ENCODE measurements around the gene KLHL2.
"Not testable (repeated sequence)": the region's sequence is repeated elsewhere in the genome, so short reads cannot be mapped to it uniquely, and the experiment has no call there.

The KLHL2 gene, protein sequence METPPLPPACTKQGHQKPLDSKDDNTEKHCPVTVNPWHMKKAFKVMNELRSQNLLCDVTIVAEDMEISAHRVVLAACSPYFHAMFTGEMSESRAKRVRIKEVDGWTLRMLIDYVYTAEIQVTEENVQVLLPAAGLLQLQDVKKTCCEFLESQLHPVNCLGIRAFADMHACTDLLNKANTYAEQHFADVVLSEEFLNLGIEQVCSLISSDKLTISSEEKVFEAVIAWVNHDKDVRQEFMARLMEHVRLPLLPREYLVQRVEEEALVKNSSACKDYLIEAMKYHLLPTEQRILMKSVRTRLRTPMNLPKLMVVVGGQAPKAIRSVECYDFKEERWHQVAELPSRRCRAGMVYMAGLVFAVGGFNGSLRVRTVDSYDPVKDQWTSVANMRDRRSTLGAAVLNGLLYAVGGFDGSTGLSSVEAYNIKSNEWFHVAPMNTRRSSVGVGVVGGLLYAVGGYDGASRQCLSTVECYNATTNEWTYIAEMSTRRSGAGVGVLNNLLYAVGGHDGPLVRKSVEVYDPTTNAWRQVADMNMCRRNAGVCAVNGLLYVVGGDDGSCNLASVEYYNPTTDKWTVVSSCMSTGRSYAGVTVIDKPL

DNA sequence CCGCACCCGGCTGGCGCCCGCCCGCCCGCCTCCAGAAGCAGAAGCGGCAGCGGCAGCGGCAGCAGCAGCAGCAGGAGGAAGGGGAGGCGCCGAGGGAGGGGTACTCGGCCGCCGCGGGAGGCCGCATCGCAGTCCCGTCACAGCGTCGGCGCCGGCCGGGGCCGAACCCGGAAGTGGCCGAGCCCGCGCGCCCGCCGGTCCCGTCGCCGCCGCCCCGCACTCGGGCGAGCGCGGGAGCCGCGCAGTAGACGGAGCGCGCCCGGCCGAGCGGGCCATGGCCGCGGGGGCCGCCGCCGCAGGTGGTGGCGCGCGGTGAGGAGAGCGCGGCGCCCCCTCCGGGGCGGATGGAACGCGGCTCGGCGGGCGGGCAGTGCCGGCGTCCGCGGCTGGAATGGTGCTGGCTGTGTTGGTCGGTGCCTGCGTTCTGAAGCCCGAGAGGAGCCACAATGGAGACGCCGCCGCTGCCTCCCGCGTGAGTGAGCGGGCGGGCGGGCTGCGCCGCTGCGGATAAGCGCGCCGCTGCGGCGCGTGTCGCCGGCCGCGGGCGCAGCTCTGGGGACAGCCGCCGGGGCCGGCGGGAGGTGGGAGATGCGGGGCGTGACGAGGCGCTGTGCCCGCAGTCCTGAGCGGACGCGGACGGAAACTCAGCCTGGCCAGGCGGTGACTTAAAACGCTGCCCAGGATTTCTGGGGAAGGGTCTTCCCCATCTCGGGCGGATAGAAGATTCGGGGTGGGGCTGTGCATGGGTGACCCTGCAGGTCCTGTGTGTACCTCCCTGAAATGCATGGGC is at the start of gene KLHL2:
Gene KLHL2 (plus strand): TSS at position 131 of the 790 bp plus-strand sequence. CDS start 316 bp downstream, at position 447.
- Histone ChIP-seq H3K27me3 (ENCODE audit: control insufficient read depth, insufficient read depth, low read length) (peaks cover 25% of the 10 kb centered on the region), H3K36me3 (ENCODE audit: control insufficient read depth, insufficient read depth, low read length) (no peaks in the 10 kb centered on the region), H3K4me1 (ENCODE audit: control insufficient read depth, insufficient read depth, low read length) (peaks cover 34% of the 10 kb centered on the region), H3K9ac (ENCODE audit: low read length) (peak within 1 kb of the TSS; percentile 77), H3K4me3 (ENCODE audit: low read depth, low read length) (peak within 1 kb of the TSS; percentile 79), H3K9me3 (ENCODE audit: control insufficient read depth, insufficient read depth, low read depth, low read length) (no peaks in the 10 kb centered on the region), H3K27ac (ENCODE audit: low read depth, low read length) (no peak within 1 kb of the TSS)

DNA sequence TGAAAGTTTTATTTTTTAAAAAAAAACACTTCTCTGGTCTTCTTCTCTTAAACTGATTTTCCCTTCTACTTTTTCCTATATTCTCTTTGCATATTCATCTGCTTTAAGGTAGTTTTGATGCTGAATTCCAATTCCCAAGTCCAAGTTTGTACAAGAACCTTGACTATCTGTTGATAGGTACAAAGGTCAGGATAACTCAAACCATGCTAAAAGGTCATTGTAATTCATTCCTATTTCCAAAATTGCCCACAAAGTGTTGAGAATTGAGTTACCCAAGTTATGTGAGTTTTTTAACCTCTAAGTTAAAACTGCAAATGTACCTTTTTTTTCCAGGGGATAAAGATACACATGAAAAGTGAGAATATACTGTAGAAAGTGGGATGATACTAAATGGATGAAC is 48.6 kb upstream of the KLHL2 start:
- H3K27me3 ChIP-seq (ENCODE audit: control insufficient read depth, insufficient read depth, low read length), result no peaks in the 10 kb centered on the region
- peaks cover 4% of the 10 kb centered on the region; the same call in 1 of the 2 replicates for H3K9me3 ChIP-seq (ENCODE audit: control insufficient read depth, insufficient read depth, low read depth, low read length)
- no peak overlapping the region for H3K9ac ChIP-seq (ENCODE audit: low read length)
- no peaks in the 10 kb centered on the region for H3K36me3 ChIP-seq (ENCODE audit: control insufficient read depth, insufficient read depth, low read length)
- no peak overlapping the region for H3K27ac ChIP-seq (ENCODE audit: low read depth, low read length)
- H3K4me3 ChIP-seq (ENCODE audit: low read depth, low read length), result no peak overlapping the region
- no peaks in the 10 kb centered on the region for H3K4me1 ChIP-seq (ENCODE audit: control insufficient read depth, insufficient read depth, low read length)

DNA sequence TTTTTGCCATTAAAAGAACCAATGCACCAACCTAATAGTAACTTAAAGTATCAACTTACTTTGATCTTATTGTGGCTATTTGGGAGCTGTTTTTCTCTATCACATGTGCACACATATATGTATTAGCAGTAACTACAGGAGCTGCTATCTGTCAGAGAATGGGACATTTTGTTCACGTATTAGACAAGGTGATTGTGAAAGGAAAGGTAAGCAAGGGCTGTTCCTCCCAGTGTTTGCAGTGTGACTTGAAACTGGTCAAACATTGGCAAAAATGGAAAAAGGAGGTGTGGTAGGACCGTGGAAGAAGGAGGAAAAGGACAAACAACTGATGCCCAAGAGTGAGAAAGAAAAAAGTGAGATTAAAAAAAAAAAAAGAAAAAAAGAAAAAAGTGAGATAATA is 43.1 kb upstream of the KLHL2 start:
- Histone ChIP-seq H3K4me3 (ENCODE audit: low read depth, low read length) (no peak overlapping the region), H3K27ac (ENCODE audit: low read depth, low read length) (no peak overlapping the region), H3K36me3 (ENCODE audit: control insufficient read depth, insufficient read depth, low read length) (no peaks in the 10 kb centered on the region), H3K9me3 (ENCODE audit: control insufficient read depth, insufficient read depth, low read depth, low read length) (no peaks in the 10 kb centered on the region), H3K4me1 (ENCODE audit: control insufficient read depth, insufficient read depth, low read length) (no peaks in the 10 kb centered on the region), H3K27me3 (ENCODE audit: control insufficient read depth, insufficient read depth, low read length) (no peaks in the 10 kb centered on the region), H3K9ac (ENCODE audit: low read length) (no peak overlapping the region)

DNA sequence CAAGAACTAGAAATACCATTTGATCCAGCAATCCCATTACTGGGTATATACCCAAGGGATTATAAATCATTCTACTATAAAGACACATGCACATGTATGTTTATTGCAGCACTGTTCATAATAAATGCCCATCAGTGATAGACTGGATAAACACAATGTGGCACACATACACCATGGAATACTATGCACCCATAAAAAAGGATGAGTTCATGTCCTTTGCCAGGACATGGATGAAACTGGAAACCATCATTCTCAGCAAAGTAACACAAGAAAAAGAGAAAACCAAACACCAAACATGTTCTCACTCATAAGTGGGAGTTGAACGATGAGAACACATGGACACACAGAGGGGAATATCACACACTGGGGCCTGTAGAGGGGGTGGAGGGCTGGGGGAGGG is 40.5 kb upstream of the KLHL2 start:
- not testable (repeated sequence) for H3K4me3 ChIP-seq (ENCODE audit: low read depth, low read length); H3K9ac ChIP-seq (ENCODE audit: low read length); H3K27ac ChIP-seq (ENCODE audit: low read depth, low read length); H3K27me3 ChIP-seq (ENCODE audit: control insufficient read depth, insufficient read depth, low read length); H3K9me3 ChIP-seq (ENCODE audit: control insufficient read depth, insufficient read depth, low read depth, low read length); H3K4me1 ChIP-seq (ENCODE audit: control insufficient read depth, insufficient read depth, low read length); H3K36me3 ChIP-seq (ENCODE audit: control insufficient read depth, insufficient read depth, low read length)

DNA sequence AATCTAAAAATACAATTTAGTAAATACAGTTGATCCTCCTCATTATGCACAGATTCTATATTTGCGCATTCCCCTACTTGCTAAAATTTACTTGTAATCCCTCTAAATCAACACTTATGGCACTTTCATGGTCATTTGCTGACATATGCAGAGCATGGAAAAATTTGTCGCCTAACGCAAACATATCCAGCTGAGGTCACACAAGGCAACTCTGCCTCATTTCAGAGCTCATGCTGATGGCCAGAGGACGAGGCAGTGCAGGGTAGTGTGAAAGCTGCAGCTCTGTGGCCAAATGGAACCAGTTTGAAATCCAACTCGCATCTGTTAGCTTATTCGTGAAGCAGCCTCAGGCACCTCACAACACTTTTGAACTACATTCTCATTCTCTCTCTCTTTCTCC is 39.7 kb upstream of the KLHL2 start:
- Histone ChIP-seq H3K4me1 (ENCODE audit: control insufficient read depth, insufficient read depth, low read length) (no peaks in the 10 kb centered on the region), H3K36me3 (ENCODE audit: control insufficient read depth, insufficient read depth, low read length) (no peaks in the 10 kb centered on the region), H3K27ac (ENCODE audit: low read depth, low read length) (no peak overlapping the region), H3K9ac (ENCODE audit: low read length) (no peak overlapping the region), H3K27me3 (ENCODE audit: control insufficient read depth, insufficient read depth, low read length) (no peaks in the 10 kb centered on the region), H3K4me3 (ENCODE audit: low read depth, low read length) (no peak overlapping the region), H3K9me3 (ENCODE audit: control insufficient read depth, insufficient read depth, low read depth, low read length) (no peaks in the 10 kb centered on the region)

DNA sequence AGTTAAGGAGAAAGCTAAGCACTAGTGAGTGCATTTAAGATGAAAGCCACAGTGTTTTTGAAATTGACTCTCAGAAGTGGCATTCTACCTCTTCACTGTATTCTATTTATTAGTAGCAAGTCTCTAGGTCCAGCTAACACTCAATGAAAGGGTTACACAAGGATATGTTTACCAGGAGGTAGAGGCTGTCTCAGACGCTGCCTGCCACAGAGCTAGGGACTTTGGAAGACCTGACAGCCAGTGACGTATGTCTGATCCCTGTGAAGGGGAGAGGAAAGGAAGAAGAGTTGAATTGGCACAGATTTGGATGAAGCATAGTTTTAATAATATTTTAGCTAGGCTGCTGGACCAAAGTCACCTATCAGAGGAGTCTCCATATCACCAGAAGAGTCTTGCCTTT is 36.5 kb upstream of the KLHL2 start:
- no peaks in the 10 kb centered on the region for H3K36me3 ChIP-seq (ENCODE audit: control insufficient read depth, insufficient read depth, low read length)
- no peak overlapping the region for H3K27ac ChIP-seq (ENCODE audit: low read depth, low read length)
- no peaks in the 10 kb centered on the region for H3K27me3 ChIP-seq (ENCODE audit: control insufficient read depth, insufficient read depth, low read length)
- no peaks in the 10 kb centered on the region for H3K4me1 ChIP-seq (ENCODE audit: control insufficient read depth, insufficient read depth, low read length)
- no peaks in the 10 kb centered on the region for H3K9me3 ChIP-seq (ENCODE audit: control insufficient read depth, insufficient read depth, low read depth, low read length)
- no peak overlapping the region for H3K9ac ChIP-seq (ENCODE audit: low read length)
- no peak overlapping the region for H3K4me3 ChIP-seq (ENCODE audit: low read depth, low read length)

DNA sequence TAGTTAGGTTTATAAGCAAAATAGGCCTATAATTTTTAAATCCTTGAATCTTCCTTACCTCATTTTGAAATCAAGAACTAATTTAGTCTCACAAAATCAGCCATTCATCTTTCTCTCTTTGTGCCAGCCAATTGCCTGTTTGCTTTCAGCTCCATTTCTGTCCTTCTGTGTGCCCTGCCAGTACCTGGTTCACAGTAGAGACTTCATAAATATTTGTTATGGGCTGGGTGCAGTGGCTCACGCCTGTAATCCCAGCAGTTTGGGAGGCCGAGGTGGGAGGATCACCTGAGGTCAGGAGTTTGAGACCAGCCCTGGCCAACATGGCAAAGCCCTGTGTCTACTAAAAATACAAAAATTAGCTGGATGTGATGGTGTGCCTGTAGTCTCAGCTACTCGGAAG is 31.9 kb upstream of the KLHL2 start:
- H3K4me1 ChIP-seq (ENCODE audit: control insufficient read depth, insufficient read depth, low read length); H3K27ac ChIP-seq (ENCODE audit: low read depth, low read length); H3K27me3 ChIP-seq (ENCODE audit: control insufficient read depth, insufficient read depth, low read length); H3K9ac ChIP-seq (ENCODE audit: low read length); H3K4me3 ChIP-seq (ENCODE audit: low read depth, low read length); H3K36me3 ChIP-seq (ENCODE audit: control insufficient read depth, insufficient read depth, low read length); H3K9me3 ChIP-seq (ENCODE audit: control insufficient read depth, insufficient read depth, low read depth, low read length): not testable (repeated sequence)

DNA sequence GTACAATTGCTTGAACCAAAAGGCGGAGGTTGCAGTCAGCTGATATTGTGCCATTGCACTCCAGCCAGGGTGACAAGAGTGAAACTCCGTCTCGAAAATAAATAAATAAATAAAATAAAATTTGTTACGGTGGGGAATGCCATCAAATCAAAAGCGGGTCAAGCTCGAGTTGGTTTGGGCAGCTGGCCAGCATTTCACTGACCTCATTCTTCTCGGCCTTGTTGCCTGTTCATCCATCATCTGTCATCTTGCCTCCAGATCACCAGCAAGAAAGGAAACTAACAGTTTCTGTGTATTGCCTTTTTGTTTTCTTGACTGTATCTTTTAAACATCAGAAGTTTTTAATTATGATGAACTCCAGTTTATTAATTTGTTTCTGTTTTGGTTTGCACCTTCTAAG is 31.5 kb upstream of the KLHL2 start:
- H3K27ac ChIP-seq (ENCODE audit: low read depth, low read length), result no peak overlapping the region
- no peaks in the 10 kb centered on the region for H3K36me3 ChIP-seq (ENCODE audit: control insufficient read depth, insufficient read depth, low read length)
- no peaks in the 10 kb centered on the region for H3K27me3 ChIP-seq (ENCODE audit: control insufficient read depth, insufficient read depth, low read length)
- peaks cover 4% of the 10 kb centered on the region; the same call in 1 of the 2 replicates for H3K4me1 ChIP-seq (ENCODE audit: control insufficient read depth, insufficient read depth, low read length)
- H3K9me3 ChIP-seq (ENCODE audit: control insufficient read depth, insufficient read depth, low read depth, low read length), result no peaks in the 10 kb centered on the region
- no peak overlapping the region for H3K9ac ChIP-seq (ENCODE audit: low read length)
- H3K4me3 ChIP-seq (ENCODE audit: low read depth, low read length), result no peak overlapping the region

DNA sequence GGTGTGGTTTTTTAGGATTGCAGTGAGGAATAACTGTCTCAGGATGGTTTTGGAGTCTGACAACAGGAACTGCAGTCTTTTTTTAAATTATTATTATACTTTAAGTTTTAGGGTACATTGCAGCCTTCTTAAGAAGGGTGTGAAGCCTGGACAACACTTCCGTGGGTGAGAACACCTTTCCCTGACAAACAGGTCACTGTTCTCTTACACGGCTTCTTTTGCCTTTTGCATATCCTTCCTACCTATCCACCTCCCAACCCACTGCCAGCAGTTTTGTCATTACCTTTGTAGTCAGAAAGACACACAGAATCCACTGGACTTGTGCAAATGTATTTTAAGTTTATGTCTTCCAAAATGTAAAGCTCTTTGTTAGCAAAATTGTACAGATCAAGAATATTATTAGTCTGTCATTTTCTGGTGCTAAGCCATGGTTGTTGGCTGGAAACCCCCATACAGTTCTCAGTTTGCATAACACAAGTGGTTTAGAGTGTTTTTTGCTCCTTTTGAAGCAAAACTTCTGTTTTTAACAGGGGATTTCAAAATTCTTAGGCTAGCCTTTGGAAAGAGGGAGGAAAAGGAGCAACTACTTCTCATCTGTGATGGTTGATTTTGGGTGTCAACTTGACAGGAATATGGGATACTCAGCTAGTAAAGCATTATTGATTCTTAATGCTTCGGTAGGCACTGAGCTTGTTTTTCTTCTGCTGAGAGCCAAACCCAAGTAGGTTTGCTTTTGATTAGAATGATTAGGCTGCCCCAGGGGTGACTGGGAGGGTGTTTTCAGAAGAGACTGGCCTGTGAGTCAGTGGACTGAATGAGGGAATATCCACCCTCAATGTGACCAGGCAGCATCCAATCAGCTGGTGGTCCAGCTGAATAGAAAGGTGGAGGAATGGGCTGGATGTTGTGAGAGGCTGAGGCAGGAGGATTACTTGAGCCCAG is 29.4 kb upstream of the KLHL2 start:
- peaks cover 4% of the 10 kb centered on the region; the same call in 1 of the 2 replicates for H3K4me1 ChIP-seq (ENCODE audit: control insufficient read depth, insufficient read depth, low read length)
- H3K36me3 ChIP-seq (ENCODE audit: control insufficient read depth, insufficient read depth, low read length), result no peaks in the 10 kb centered on the region
- no peaks in the 10 kb centered on the region for H3K9me3 ChIP-seq (ENCODE audit: control insufficient read depth, insufficient read depth, low read depth, low read length)
- H3K4me3 ChIP-seq (ENCODE audit: low read depth, low read length), result no peak overlapping the region
- H3K27me3 ChIP-seq (ENCODE audit: control insufficient read depth, insufficient read depth, low read length), result no peaks in the 10 kb centered on the region
- no peak overlapping the region for H3K27ac ChIP-seq (ENCODE audit: low read depth, low read length)
- H3K9ac ChIP-seq (ENCODE audit: low read length), result no peak overlapping the region

DNA sequence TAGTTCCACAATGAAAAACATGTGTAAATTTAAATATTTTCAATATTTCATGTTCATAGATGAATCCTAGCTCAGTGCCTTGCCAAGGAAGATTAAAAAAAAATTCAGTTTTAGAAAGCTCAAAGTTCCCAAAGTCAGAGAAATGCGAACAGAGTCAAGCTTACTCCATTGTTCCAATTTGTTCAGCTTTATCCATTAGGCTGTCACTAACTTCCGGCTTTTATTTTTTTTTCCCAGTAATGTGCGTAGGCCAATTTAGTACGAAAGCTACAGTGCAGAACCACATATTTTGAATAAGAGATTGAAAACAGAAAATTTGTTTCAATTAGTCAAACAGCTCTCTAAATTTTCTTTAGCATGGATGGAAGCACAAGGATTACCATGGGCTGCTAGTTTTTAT is 23.1 kb upstream of the KLHL2 start:
- H3K4me1 ChIP-seq (ENCODE audit: control insufficient read depth, insufficient read depth, low read length), result no peaks in the 10 kb centered on the region
- no peak overlapping the region for H3K27ac ChIP-seq (ENCODE audit: low read depth, low read length)
- H3K9me3 ChIP-seq (ENCODE audit: control insufficient read depth, insufficient read depth, low read depth, low read length), result no peaks in the 10 kb centered on the region
- H3K4me3 ChIP-seq (ENCODE audit: low read depth, low read length), result no peak overlapping the region
- H3K27me3 ChIP-seq (ENCODE audit: control insufficient read depth, insufficient read depth, low read length), result no peaks in the 10 kb centered on the region
- no peaks in the 10 kb centered on the region for H3K36me3 ChIP-seq (ENCODE audit: control insufficient read depth, insufficient read depth, low read length)
- H3K9ac ChIP-seq (ENCODE audit: low read length), result no peak overlapping the region

All from HUES6 (cell line).